ENCODE results near the gene SAMD13.

GRCh38 chr1:84347271-84347931, 45.9 kb downstream of the SAMD13 start:
- TF ChIP-seq CTCF (IDR thresholded peaks at IDR 0.05; ENCODE audit: low read depth, low read length, missing input control) (no peak), FOXA2 (IDR thresholded peaks at IDR 0.05) (no peak), YY1 (IDR thresholded peaks at IDR 0.05) (no peak), HNF4A (conservative IDR thresholded peaks at IDR 0.05) (no peak), RAD21 (IDR thresholded peaks at IDR 0.05) (no peak), JUND (IDR thresholded peaks at IDR 0.05) (no peak), TAF1 (conservative IDR thresholded peaks at IDR 0.05) (no peak), NR2F2 (IDR thresholded peaks at IDR 0.05) (no peak), EGR1 (IDR thresholded peaks at IDR 0.05; ENCODE audit: low read depth in 2 of 2) (no peak), GABPA (IDR thresholded peaks at IDR 0.05 in 1 of 2, conservative IDR thresholded peaks at IDR 0.05 in 1 of 2) (no peak)
- TF ChIP-seq, protein P1, sequence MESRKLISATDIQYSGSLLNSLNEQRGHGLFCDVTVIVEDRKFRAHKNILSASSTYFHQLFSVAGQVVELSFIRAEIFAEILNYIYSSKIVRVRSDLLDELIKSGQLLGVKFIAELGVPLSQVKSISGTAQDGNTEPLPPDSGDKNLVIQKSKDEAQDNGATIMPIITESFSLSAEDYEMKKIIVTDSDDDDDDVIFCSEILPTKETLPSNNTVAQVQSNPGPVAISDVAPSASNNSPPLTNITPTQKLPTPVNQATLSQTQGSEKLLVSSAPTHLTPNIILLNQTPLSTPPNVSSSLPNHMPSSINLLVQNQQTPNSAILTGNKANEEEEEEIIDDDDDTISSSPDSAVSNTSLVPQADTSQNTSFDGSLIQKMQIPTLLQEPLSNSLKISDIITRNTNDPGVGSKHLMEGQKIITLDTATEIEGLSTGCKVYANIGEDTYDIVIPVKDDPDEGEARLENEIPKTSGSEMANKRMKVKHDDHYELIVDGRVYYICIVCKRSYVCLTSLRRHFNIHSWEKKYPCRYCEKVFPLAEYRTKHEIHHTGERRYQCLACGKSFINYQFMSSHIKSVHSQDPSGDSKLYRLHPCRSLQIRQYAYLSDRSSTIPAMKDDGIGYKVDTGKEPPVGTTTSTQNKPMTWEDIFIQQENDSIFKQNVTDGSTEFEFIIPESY (IDR thresholded peaks at IDR 0.05), result no peak
- TF ChIP-seq, protein P2, sequence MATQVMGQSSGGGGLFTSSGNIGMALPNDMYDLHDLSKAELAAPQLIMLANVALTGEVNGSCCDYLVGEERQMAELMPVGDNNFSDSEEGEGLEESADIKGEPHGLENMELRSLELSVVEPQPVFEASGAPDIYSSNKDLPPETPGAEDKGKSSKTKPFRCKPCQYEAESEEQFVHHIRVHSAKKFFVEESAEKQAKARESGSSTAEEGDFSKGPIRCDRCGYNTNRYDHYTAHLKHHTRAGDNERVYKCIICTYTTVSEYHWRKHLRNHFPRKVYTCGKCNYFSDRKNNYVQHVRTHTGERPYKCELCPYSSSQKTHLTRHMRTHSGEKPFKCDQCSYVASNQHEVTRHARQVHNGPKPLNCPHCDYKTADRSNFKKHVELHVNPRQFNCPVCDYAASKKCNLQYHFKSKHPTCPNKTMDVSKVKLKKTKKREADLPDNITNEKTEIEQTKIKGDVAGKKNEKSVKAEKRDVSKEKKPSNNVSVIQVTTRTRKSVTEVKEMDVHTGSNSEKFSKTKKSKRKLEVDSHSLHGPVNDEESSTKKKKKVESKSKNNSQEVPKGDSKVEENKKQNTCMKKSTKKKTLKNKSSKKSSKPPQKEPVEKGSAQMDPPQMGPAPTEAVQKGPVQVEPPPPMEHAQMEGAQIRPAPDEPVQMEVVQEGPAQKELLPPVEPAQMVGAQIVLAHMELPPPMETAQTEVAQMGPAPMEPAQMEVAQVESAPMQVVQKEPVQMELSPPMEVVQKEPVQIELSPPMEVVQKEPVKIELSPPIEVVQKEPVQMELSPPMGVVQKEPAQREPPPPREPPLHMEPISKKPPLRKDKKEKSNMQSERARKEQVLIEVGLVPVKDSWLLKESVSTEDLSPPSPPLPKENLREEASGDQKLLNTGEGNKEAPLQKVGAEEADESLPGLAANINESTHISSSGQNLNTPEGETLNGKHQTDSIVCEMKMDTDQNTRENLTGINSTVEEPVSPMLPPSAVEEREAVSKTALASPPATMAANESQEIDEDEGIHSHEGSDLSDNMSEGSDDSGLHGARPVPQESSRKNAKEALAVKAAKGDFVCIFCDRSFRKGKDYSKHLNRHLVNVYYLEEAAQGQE (IDR thresholded peaks at IDR 0.05), result no peak
